C4-2B (cell line): Measurements from ENCODE around the gene RGS11.

Experiments
- H3K27ac ChIP-seq: fragments of 450-650 bp; 2 replicates; pipeline ENCODE4 v1.5.1; 2017
- ZFX ChIP-seq: fragments of 450-650 bp; IDR thresholded peaks from 2 replicates; pipeline ENCODE4 v1.6.1; 2017
- TF ChIP-seq, protein P1 (sequence below): fragments of 450-650 bp; conservative IDR thresholded peaks from 2 replicates; pipeline ENCODE4 v1.5.1; 2017; ENCODE audit warnings: mild to moderate bottlenecking

Gene RGS11

DNA sequence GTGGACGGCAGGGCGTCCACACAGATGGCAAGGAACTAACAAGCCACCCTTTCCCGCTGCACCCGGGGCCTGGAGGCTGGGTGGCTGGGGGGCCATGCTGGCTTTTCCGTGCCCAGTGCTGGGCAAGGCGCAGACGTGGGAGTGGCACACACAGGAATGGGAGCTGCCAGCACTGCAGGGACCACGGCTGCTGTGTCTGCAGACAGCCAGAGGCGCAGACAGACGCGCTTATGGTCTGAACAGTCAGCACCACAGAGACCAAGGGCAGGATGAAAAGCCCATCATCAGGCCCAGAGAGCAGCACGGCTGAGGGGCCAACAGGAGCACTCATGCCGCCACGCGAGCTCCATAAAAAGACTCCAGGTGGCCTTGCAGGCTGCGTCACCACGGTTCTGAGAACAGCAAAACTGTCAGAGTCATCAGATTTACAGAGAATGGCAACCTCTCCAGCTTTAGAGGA lies 31.2 kb upstream of the RGS11 start:
- TF ChIP-seq, protein P1, sequence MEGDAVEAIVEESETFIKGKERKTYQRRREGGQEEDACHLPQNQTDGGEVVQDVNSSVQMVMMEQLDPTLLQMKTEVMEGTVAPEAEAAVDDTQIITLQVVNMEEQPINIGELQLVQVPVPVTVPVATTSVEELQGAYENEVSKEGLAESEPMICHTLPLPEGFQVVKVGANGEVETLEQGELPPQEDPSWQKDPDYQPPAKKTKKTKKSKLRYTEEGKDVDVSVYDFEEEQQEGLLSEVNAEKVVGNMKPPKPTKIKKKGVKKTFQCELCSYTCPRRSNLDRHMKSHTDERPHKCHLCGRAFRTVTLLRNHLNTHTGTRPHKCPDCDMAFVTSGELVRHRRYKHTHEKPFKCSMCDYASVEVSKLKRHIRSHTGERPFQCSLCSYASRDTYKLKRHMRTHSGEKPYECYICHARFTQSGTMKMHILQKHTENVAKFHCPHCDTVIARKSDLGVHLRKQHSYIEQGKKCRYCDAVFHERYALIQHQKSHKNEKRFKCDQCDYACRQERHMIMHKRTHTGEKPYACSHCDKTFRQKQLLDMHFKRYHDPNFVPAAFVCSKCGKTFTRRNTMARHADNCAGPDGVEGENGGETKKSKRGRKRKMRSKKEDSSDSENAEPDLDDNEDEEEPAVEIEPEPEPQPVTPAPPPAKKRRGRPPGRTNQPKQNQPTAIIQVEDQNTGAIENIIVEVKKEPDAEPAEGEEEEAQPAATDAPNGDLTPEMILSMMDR: no peak
- TF ChIP-seq ZFX: no peak
- no peak overlapping the region for H3K27ac ChIP-seq

DNA sequence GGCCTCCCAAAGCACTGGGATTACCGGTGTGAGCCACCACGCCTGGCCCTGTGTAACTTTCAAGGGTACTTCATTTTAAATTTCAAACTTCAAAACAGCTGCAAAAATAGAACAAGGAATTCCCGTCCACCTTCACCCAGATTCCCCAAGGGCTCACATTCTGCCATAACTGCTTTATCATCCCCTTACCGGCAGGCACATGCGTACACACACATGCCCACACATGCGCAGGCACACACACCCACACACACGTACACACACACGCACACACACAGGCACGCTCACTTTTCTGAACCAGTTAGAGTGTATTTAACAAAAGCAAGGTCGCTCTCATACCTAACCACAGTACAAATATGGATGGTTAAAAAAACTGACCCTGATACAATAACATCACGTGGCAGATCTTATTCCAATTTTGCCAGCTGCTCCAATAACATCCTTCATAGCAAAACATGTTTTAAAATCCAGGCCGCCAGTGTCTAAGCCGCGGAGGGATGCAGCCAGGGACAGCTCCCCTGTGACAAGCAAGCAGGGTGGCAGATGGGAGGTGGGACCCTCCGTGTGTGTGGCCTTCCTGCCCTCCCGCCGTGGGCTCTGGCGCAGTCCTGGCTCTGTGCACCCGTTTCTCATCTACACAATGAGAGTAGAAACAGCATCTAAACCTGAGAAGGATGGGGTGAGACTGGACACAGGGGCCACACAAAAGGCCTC lies 30.3 kb upstream of the RGS11 start:
- no peak overlapping the region for H3K27ac ChIP-seq

DNA sequence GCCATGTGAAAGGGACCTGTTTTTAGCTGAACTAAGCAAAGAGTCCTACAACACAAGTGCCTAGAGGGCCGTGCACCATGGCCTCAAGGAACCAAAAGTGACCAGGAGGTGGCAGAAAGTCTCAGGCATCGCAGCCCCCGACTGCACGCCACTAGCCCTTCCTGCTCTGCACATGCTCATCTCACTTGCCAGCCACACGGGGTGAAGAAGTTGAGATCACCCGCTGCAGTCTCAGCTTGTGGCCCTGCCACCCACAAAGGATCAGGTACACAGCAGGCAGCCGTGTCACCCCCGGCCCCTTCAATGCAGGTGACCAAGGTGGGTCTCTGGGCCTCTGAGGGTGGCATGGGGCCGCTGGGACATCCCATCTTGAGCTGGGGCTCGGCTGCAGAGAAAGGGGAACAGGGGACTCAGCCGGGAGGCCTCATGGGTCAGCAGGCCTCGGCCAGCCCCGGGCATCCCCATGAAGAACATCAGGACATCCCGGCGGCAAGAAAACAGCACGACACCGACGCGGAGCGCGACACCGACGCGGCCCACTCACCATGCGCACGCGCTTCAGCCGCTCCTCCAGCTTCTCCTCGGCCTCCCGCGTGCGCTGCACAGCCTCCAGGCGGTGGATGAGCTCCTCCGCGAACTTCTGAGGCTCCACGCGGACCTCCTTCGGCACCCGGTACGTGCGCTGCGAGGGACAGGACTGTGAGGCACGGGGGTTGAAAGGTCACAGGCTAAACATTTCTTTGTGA lies 28.2 kb upstream of the RGS11 start:
- no peak for TF ChIP-seq ZFX
- TF ChIP-seq, protein P1: no peak
- no peak overlapping the region for H3K27ac ChIP-seq

More for the DNA sequence above, 30.3 kb upstream of the RGS11 start:
- TF ChIP-seq ZFX: no peak
- TF ChIP-seq, protein P1: no peak

DNA sequence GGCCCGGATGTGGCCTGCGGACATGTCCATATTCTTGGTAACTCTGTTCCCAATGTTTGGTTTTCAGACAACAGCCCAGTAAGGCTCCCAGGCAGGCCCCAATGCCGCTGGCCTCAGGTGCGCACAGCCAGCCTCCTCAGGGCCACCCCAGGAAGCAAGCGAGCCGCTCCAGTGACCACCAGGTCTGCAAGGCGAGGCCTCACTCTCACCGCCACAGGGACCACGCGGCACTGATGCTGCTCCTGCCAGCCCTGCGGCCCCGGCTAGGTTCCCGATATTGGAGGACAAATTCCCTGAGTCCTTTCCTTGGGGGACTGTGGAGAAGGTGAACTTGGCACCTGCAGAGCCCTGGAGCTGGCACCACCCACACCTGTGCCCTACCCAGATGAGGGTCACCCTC lies 26.2 kb upstream of the RGS11 start:
- H3K27ac ChIP-seq: no peak overlapping the region
- TF ChIP-seq ZFX: no peak
- TF ChIP-seq, protein P1: no peak

DNA sequence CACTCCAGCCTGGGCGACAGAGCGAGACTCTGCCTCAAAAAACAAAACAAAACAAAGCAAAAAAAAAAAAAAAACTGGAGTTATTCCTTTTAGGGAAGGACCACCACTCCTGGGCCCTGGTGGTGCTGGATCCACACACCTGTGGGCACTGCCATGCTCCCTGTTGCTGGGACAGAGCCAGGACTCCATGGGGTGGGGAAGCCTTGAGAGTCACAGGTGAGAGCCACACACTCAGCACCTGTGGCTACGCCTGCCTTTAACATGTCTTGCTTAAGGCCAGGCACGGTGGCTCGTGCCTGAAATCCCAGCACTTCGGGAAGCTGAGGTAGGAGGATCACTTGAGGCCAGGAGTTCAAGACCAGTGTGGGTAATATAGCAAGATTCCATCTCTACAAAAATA lies 25.5 kb upstream of the RGS11 start:
- no peak overlapping the region for H3K27ac ChIP-seq
- no peak for TF ChIP-seq ZFX
- TF ChIP-seq, protein P1: no peak

DNA sequence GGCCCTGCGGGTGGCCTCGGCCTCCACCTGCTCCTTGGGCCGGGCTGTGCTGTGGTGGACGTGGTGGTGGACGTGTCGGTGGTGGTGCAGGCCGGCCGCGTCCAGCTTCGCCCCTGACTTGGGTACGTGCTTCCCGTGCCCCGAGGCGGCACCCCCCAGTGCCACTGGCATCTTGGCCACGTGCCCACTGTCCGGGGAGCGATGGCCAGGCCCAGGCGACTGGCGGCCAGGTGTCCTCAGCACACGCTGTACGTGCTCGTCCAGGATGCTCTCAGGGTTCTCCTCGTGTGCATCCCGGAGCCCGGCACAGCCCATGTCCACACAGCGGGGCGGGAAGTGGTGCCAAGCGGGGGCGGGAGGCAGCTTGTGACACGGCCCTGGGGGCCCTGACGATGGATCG lies 22.1 kb upstream of the RGS11 start:
- H3K27ac ChIP-seq: no peak overlapping the region
- TF ChIP-seq, protein P1: no peak
- no peak for TF ChIP-seq ZFX

DNA sequence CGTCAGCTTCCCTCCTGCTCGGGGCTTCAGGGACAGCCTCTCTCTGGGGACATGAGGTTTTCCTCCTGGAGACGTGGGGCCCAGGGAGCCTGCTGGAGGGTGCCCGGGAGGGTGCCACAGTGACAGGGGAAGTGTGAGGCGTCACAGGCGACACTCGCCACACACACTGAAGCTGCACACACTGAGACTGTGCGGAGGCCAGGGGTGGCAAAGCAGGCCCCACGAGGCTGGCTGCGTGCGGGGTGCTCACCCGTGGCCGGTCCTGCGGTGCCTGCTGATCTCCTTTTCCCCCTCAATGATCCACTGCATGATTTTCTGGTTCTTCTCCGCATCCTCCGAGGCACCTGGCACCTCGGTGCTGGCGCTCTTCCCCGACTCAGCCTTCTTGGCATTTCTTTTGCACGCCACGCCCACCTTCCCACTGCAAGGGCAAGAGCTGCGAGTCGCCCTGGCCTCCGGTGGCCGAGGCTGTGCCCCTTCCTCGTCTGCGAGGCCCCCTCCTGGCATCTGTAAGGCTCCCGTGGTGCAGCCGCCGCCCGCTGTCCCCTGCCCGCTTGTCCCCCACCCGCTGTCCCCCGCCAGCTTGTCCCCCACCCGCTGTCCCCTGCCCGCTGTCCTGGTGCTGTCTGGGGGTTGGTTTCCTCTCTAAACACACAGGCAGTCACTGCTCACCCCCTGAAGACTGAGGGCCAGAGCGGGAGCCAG lies 21.2 kb upstream of the RGS11 start:
- TF ChIP-seq ZFX: no peak
- TF ChIP-seq, protein P1: no peak
- H3K27ac ChIP-seq: no peak overlapping the region
